CD8-positive, alpha-beta memory T cell (primary cell): ENCODE measurements around the gene GCNT3. TPM values are rescaled to one million over a fixed set of nuclear protein-coding genes. Genes with fewer than 3 reads are reported as not detected.

ENCODE experiments used
- polyA plus RNA-seq: library from polyadenylated mRNA; unstranded; fragments of 300-500 nt; fragmentation: Illumina TruSeq; gene quantifications from one replicate; pipeline ENCODE4 v1.2.3, GENCODE V29; 2021
- total RNA-seq, 2 experiments: library from RNA; stranded (reverse); gene quantifications; one replicate each; pipeline ENCODE4 v1.2.3, GENCODE V29; 2021

GCNT3 gene
- total and polyA plus RNA-seq, 3 experiments from 2014 or later = not detected

Other genes with a start within 250 kb of the GCNT3 start
- 10 to 100 TPM; 15.3 to 15.4 TPM for gene MYO1E, start 238.9 kb upstream of the GCNT3 start, total RNA-seq
- gene MYO1E, start 238.9 kb upstream of the GCNT3 start, polyA plus RNA-seq = 1.1 TPM
- under 1 TPM; 0.83 to 0.97 TPM for gene FAM81A, start 173.6 kb upstream of the GCNT3 start, total RNA-seq
- not detected for gene FAM81A, start 173.6 kb upstream of the GCNT3 start, polyA plus RNA-seq
- 100 to 1,000 TPM; 228 to 230 TPM for gene GTF2A2, start 45.7 kb downstream of the GCNT3 start, total RNA-seq
- 134 TPM for gene GTF2A2, start 45.7 kb downstream of the GCNT3 start, polyA plus RNA-seq
- 10 to 100 TPM; 62.7 to 65.2 TPM for gene BNIP2, start 77.5 kb downstream of the GCNT3 start, total RNA-seq
- 107 TPM for gene BNIP2, start 77.5 kb downstream of the GCNT3 start, polyA plus RNA-seq